Calu3 (cell line): Measurements from ENCODE around the gene FAM120B. TPM values are rescaled to one million over a fixed set of nuclear protein-coding genes. Genes with fewer than 3 reads are reported as not detected.

Experiments
- BruUV-seq: library from RNA; stranded (reverse); fragments of 400-500 nt; replicated peaks from 2 replicates; lab custom pipeline; 2021; lab: Mats Ljungman, UMichigan
- CTCF ChIA-PET: fragments of 300-600 bp; sonication (Branson Sonifier 250); formaldehyde crosslinking; loops from one replicate; lab custom pipeline; 2022; ENCODE audit warnings: antibody characterized with exemption; lab: Charles Lee
- DNase-seq: peaks from one replicate; pipeline ENCODE4 v3.0.0; 2022
- H3K27ac Mint-ChIP-seq: one replicate; pipeline ENCODE4 v1.8.0; 2022; ENCODE audit warnings: mixed read lengths; ENCODE audit not compliant: unreplicated experiment
- H3K27me3 Mint-ChIP-seq: one replicate; pipeline ENCODE4 v1.8.0; 2022; ENCODE audit warnings: mixed read lengths; ENCODE audit not compliant: unreplicated experiment
- H3K36me3 Mint-ChIP-seq: one replicate; pipeline ENCODE4 v1.8.0; 2022; ENCODE audit warnings: mild to moderate bottlenecking, moderate library complexity, mixed read lengths; ENCODE audit not compliant: insufficient read depth, unreplicated experiment
- H3K4me1 Mint-ChIP-seq: one replicate; pipeline ENCODE4 v1.8.0; 2022; ENCODE audit warnings: mild to moderate bottlenecking, low read depth, mixed read lengths; ENCODE audit not compliant: unreplicated experiment
- H3K4me3 Mint-ChIP-seq: one replicate; pipeline ENCODE4 v1.8.0; 2022; ENCODE audit warnings: mild to moderate bottlenecking, low read depth, moderate library complexity, mixed read lengths; ENCODE audit not compliant: unreplicated experiment
- H3K9me3 Mint-ChIP-seq: one replicate; pipeline ENCODE4 v1.8.0; 2022; ENCODE audit warnings: low read depth, mixed read lengths; ENCODE audit not compliant: unreplicated experiment
- intact Hi-C: fragments of 100-400 bp; cut with micrococcal nuclease; formaldehyde crosslinking; loops from one replicate; pipeline ENCODE4 v1.10.0; 2022; ENCODE audit not compliant: unreplicated experiment
- total RNA-seq: library from RNA; stranded (reverse); gene quantifications from 2 replicates; pipeline ENCODE4 v1.2.3, GENCODE V29; 2022
- TF ChIP-seq, protein P1 (sequence below): fragments of 200-600 bp; IDR thresholded peaks from one replicate; pipeline ENCODE4 v1.8.0; 2022; ENCODE audit warnings: antibody characterized with exemption; ENCODE audit not compliant: unreplicated experiment

The FAM120B gene
- total RNA-seq, 1 experiment from 2014 or later: 13.2 TPM

GRCh38 chr6:170439366-170440361 lies 133.1 kb downstream of the FAM120B start:
- Mint-ChIP-seq H3K27ac (no peak overlapping the region), H3K9me3 (peaks cover 3% of the 10 kb centered on the region), H3K4me3 (no peak overlapping the region), H3K27me3 (peaks cover 9% of the 10 kb centered on the region), H3K36me3 (peaks cover 5% of the 10 kb centered on the region), H3K4me1 (no peaks in the 10 kb centered on the region)
- intact Hi-C loops: no loop called here
- CTCF ChIA-PET: no interaction called here
- TF ChIP-seq, protein P1, sequence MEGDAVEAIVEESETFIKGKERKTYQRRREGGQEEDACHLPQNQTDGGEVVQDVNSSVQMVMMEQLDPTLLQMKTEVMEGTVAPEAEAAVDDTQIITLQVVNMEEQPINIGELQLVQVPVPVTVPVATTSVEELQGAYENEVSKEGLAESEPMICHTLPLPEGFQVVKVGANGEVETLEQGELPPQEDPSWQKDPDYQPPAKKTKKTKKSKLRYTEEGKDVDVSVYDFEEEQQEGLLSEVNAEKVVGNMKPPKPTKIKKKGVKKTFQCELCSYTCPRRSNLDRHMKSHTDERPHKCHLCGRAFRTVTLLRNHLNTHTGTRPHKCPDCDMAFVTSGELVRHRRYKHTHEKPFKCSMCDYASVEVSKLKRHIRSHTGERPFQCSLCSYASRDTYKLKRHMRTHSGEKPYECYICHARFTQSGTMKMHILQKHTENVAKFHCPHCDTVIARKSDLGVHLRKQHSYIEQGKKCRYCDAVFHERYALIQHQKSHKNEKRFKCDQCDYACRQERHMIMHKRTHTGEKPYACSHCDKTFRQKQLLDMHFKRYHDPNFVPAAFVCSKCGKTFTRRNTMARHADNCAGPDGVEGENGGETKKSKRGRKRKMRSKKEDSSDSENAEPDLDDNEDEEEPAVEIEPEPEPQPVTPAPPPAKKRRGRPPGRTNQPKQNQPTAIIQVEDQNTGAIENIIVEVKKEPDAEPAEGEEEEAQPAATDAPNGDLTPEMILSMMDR: no peak
- no peak for DNase-seq
- no TSS peak for BruUV-seq

- Mint-ChIP-seq H3K27ac (no peak overlapping the region), H3K36me3 (peaks cover 5% of the 10 kb centered on the region), H3K9me3 (peaks cover 3% of the 10 kb centered on the region), H3K4me3 (no peak overlapping the region), H3K4me1 (no peaks in the 10 kb centered on the region), H3K27me3 (peaks cover 9% of the 10 kb centered on the region)
- DNase-seq: no peak
- intact Hi-C loops: no loop called here
- no TSS peak for BruUV-seq
- TF ChIP-seq, protein P1: no peak
- CTCF ChIA-PET: no interaction called here
Observed at GRCh38 chr6:170440437-170440836, 133.9 kb downstream of the FAM120B start.

DNA sequence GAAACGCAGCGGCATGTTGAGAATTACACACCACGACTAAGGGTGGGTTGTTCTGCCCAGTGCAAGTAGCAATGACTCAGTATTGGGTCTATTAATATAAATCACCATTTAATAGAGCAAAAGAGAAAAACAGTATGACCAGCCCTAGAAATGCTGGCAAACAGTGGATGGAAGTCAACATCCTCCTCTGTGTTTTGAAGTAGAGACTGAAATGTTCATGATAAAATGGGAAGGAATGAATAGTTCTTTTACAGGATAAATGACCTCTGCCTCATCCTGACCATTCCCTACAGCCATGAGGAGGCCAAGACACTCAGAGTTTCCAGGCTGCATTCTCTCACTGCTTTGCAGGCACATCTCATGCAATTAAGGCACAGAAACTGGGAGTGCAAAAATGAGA lies 134.8 kb downstream of the FAM120B start:
- CTCF ChIA-PET: no interaction called here
- Mint-ChIP-seq H3K9me3 (peaks cover 3% of the 10 kb centered on the region), H3K36me3 (peaks cover 5% of the 10 kb centered on the region), H3K4me1 (no peaks in the 10 kb centered on the region), H3K4me3 (no peak overlapping the region), H3K27ac (no peak overlapping the region), H3K27me3 (peaks cover 3% of the 10 kb centered on the region)
- no peak for DNase-seq
- BruUV-seq: no TSS peak
- TF ChIP-seq, protein P1: no peak
- intact Hi-C loops: no loop called here

GRCh38 chr6:170442596-170442995 lies 136.0 kb downstream of the FAM120B start:
- Mint-ChIP-seq H3K27ac (no peak overlapping the region), H3K9me3 (no peaks in the 10 kb centered on the region), H3K4me3 (no peak overlapping the region), H3K36me3 (peaks cover 5% of the 10 kb centered on the region), H3K4me1 (no peaks in the 10 kb centered on the region), H3K27me3 (no peaks in the 10 kb centered on the region)
- CTCF ChIA-PET: interaction anchor here (0.7 kb wide), 1 partner anchor 292 kb away, joined by 3 read pairs; no protein-coding TSS in a partner anchor
- no peak for DNase-seq
- intact Hi-C loops: no loop called here
- TF ChIP-seq, protein P1: no peak
- BruUV-seq: no TSS peak
